ENCODE measurements around the gene PXDN.

DNA sequence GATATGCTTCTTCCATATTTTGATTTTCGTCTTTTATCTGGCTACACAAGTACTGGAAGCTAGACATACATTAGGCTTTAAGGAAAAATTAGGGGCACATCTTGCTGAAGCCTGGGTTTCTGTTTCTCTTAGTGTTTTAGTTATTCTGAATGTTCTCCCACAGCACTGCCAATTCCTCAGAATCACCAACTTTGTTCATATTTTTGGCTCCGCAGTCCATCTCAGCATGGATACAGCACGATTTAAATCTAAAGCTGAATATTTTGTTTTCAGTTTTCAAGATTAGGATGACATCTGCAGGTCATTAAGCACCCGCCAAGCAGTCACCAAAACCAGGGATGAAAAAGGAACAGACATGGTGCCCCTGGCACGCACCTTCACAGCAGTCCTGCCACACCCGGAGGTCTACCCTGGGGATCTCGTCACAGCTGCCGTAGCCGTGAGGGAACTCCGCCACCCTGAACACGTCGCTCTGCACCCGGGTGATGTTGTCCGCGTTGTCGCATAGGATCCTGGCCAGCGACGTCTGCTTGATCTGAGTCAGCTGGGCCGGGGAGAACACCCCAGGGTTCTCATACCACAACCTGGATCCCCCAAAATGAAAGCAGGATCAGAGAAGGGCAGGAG, 101.2 kb downstream of the PXDN start:
- TF ChIP-seq, protein P1, sequence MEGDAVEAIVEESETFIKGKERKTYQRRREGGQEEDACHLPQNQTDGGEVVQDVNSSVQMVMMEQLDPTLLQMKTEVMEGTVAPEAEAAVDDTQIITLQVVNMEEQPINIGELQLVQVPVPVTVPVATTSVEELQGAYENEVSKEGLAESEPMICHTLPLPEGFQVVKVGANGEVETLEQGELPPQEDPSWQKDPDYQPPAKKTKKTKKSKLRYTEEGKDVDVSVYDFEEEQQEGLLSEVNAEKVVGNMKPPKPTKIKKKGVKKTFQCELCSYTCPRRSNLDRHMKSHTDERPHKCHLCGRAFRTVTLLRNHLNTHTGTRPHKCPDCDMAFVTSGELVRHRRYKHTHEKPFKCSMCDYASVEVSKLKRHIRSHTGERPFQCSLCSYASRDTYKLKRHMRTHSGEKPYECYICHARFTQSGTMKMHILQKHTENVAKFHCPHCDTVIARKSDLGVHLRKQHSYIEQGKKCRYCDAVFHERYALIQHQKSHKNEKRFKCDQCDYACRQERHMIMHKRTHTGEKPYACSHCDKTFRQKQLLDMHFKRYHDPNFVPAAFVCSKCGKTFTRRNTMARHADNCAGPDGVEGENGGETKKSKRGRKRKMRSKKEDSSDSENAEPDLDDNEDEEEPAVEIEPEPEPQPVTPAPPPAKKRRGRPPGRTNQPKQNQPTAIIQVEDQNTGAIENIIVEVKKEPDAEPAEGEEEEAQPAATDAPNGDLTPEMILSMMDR (conservative IDR thresholded peaks at IDR 0.05), result no peak
- TF ChIP-seq ZFX (IDR thresholded peaks at IDR 0.05), result no peak

All from C4-2B (cell line).